Measurements from ENCODE around the gene NRCAM.

- no peak for TF ChIP-seq CTCF (IDR thresholded peaks at IDR 0.05)
- no peak for TF ChIP-seq POLR2AphosphoS5 (IDR thresholded peaks at IDR 0.05)
- no peak for TF ChIP-seq POLR2A (IDR thresholded peaks at IDR 0.05)
- TF ChIP-seq EP300 (IDR thresholded peaks at IDR 0.05): no peak
Measured at GRCh38 chr7:108299251-108299973, 156.8 kb downstream of the NRCAM start.

All from sigmoid colon (tissue), 4 donors.